ENCODE measurements around the gene PLA2G6. TPM values are rescaled to one million over a fixed set of nuclear protein-coding genes. Genes with fewer than 3 reads are reported as not detected.

Gene PLA2G6
- polyA plus RNA-seq, 3 donors = 38.7 to 73.5 (median 56.5) TPM

DNA sequence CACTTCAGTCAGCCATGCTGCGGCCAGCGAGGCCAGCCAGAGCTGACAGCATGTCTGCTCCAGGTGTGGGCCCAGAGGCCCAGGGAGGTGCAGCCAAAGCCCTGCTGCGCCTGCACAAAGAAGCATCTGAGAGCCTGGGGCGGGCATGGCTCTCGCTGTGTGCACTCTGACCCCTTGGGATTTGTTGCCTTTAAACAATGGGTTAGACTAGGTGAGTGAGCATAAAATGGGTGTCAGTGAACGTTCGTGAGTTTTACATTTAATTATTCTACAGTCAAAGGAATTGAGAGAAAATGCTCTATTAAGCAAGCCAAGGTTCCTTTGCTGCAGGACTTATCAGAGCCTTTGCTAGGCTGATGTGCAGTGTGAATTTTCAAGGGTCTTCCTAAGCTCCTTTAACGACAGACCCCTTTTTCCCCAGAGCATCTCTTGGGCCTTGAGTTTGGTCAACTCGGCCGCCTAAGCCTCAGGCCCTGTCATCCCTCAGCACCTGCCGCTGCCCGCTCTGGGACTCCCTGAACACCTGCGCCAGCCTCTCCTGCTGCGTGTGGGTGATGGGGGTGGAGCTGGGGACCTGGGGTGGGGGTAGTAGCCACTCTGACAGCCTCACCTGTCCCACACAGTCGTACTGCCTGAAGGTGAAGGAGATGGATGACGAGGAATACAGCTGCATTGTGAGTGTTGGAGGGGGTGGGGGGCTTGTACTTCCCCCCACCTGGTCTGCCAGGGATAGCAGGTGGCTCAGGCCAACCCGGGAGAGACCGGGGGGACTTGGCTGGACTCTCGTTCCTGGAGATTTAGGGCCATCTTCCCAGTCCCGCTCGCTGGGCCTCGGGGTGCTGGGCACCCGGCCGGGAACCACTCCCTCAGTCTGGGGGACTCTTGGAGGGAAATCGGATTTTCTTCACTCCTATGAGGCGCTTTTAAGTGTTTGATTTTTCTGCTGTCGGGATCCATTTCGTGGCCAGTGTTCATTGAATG is 108.2 kb downstream of the PLA2G6 start:
- no peak for DNase-seq

GRCh38 chr22:38072322-38073149 is 109.1 kb downstream of the PLA2G6 start:
- no peak for DNase-seq

DNA sequence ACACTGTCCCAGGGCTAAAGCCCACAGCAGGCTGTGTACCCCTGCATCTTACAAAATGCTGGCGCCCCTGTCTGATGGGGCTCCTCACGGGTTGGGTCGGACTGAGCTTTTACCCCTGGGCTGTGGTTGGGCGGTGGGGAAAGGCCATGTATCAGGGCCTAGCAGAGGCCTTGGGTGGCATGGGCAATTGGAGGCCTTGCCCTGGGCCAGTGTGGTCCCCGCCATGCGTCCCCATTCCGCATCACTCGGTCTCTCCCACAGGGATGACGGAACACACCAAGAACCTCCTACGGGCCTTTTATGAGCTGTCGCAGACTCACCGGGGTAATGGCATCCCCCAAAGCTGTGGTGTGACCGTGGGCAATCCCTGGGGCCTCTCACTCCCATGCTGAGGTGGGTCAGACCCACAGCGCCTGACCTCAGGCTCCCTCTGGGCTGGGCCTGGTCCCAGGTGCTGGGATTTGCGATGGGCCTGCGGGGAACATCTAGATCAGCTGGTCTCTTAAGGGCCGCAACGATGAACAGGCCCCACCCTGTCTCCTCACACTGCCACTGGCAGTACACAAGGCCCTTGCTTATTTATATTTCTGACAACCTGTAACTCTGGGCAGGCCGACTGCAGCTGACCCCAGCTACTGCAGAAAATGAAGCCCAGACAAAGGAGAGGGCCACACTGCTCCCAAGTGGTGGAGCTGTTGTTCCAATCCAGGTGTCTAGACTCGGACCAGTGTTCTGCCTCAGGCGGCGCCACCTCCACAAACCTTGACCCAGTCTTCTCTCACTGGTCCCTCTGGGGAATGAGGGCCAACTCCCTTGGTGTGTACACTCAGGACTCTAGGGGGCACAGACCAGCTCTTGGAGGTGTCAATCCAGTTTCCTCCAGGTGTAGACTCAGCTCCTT is 110.0 kb downstream of the PLA2G6 start:
- DNase-seq = no peak

DNA sequence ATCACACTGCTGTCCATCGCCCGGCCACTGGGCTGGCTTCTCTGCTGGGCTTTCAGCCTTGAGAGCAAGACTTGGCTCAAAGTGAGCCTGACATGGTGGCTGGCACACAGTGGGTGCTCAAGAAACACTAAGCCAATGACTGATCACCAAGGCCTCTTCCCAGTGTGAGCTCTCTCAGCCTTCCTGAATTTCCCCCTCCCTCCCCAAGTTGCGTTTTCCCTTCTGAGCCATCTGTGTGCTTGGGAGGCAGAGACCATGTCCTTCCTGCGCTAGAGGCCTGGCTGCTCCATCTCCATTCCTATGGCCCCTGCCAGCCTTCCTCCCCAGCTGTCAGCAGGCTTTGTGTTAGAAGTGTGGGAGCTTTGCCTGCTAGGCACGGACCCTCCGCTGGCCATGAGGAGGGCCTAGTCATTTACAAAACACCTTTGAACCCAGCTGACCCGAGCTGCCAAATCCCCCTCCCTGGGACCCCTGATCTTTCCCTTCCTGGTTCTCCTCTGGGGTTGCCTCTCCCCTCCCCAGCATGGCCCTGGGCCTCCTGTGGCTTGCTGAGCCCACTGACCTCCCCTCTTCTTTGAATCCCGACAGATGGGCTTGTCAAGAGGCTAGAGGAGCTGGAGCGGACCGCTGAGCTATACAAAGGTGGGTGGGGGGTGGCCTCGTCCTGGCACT is 111.2 kb downstream of the PLA2G6 start:
- DNase-seq = no peak

- DNase-seq = no peak
These were observed 112.0 kb downstream of the PLA2G6 start for GRCh38 chr22:38069372-38070249.

- DNase-seq = no peak
These were observed 112.8 kb downstream of the PLA2G6 start for GRCh38 chr22:38068641-38069371.

GRCh38 chr22:38067761-38068360 is 113.8 kb downstream of the PLA2G6 start:
- DNase-seq = no peak

DNA sequence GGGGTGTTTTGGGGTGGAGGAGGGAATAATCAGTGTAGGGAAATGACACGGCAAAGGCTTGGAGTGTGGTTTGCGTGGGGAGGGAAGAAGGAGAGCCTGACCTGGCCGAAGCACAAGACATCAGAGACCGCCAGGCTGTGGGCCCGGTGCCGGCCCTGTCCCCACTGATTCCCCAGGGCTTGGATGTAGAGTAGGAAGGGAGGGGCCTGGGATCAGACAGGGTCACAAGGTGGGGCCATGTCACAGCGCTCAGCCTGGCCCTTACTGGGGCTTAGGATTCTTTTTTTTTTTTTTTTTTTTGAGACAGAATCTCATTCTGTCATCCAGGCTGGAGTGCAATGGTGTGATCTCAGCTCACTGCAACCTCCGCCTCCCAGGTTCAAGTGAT is 114.6 kb downstream of the PLA2G6 start:
- no peak for DNase-seq

DNA sequence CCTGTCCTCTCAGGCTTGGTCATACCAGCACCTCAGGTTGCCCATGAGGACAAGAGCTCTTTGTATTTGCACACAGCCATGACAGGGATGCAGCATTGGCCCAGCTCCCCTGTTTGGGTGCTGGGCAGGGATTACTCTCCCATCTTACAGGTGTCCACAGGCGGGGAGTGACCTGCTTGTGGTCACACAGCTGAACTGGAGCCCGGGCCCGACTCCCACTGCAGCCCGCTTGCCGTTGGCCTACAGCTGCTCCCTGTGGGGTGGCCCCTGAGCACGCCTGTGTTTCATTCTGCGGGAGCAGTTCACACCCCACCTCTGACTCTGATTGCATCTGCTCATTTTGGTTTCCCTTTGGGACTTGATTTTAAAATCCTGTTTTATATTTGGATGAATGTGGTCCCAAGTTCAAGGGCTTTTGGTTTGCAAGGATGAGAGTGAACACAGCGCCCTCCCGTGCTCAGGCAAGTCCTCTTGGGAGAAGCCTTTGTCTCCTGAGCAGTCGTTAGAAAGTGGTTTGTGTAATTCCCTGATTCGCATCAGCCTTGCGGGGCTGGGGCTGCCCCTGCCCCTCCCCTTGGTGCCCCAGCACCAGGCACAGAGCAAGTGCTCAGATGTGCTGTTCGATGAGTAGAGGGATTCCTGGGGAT is 115.1 kb downstream of the PLA2G6 start:
- DNase-seq = no peak

DNA sequence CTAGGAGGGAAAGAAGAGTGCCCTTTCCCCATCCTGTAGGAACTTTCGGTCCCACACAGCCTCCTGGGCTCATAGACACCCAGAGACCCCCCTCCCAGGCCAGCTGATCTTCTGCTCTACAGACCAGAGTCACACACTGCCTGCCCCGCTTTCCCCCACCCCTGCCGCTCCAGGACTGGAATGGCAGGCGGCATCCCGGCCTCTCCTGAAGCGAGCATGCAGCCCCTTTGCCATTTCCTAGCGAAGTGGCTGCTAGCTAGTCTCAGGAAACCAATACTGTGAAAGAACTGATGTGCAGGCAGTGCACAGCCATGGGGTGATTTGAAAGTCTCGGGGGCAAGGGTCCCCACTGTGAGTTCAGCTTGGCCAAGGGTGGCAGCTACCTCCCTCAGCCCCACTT is 116.1 kb downstream of the PLA2G6 start:
- DNase-seq = no peak

DNA sequence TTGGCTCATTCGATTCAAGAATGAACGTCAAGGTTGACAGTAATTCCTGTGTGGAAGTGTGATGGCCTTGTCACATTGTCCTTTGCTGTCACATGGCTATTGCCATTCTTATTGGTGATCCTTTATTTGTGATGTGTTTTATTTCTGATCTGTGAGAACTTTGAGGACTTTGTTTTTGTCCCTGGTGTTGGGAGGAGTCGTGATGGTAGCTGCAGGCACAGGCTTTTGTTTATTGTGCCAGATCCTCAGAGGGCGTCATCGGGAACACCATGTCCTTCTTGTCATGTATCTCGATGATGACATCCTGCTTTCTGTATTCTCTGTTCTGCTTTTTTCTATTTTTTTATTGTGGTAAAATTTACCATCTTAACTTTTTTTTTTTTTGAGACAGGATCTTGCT is 118.8 kb downstream of the PLA2G6 start:
- no peak for DNase-seq

Other genes with a start within 250 kb of the PLA2G6 start
- gene C22orf23, start 228.2 kb downstream of the PLA2G6 start, polyA plus RNA-seq (ENCODE audit: insufficient read length in 3 of 3) = 1 to 10 TPM; 6.4 to 7.0 (median 6.8) TPM
- gene POLR2F, start 228.1 kb downstream of the PLA2G6 start, polyA plus RNA-seq (ENCODE audit: insufficient read length in 3 of 3) = 10 to 100 TPM; 63.5 to 87.3 (median 71.1) TPM
- gene SOX10, start 197.3 kb downstream of the PLA2G6 start, polyA plus RNA-seq (ENCODE audit: insufficient read length in 3 of 3) = 1 to 10 TPM; 1.4 to 2.3 (median 1.5) TPM
- 10 to 100 TPM; 34.8 to 43.7 (median 41.9) TPM for gene PICK1, start 124.4 kb downstream of the PLA2G6 start, polyA plus RNA-seq (ENCODE audit: insufficient read length in 3 of 3)
- 1 to 10 TPM; 1.6 to 3.0 (median 2.1) TPM for gene SLC16A8, start 97.6 kb downstream of the PLA2G6 start, polyA plus RNA-seq (ENCODE audit: insufficient read length in 3 of 3)
- 10 to 100 TPM in 2 of 3 donors, 1 to 10 TPM in 1; 6.9 to 13.3 (median 11.2) TPM for gene BAIAP2L2, start 71.1 kb downstream of the PLA2G6 start, polyA plus RNA-seq (ENCODE audit: insufficient read length in 3 of 3)
- gene MAFF, start 20.2 kb upstream of the PLA2G6 start, polyA plus RNA-seq (ENCODE audit: insufficient read length in 3 of 3) = 1 to 10 TPM; 2.5 to 3.2 (median 3.0) TPM
- gene TMEM184B, start 91.2 kb upstream of the PLA2G6 start, polyA plus RNA-seq (ENCODE audit: insufficient read length in 3 of 3) = 10 to 100 TPM; 43.5 to 52.0 (median 45.4) TPM
- gene CSNK1E, start 135.6 kb upstream of the PLA2G6 start, polyA plus RNA-seq (ENCODE audit: insufficient read length in 3 of 3) = 100 to 1,000 TPM; 136 to 196 (median 163) TPM